Measurements from ENCODE around the gene DOCK10.
"Not testable (repeated sequence)": the region's sequence is repeated elsewhere in the genome, so short reads cannot be mapped to it uniquely, and the experiment has no call there.

DOCK10 gene

DNA sequence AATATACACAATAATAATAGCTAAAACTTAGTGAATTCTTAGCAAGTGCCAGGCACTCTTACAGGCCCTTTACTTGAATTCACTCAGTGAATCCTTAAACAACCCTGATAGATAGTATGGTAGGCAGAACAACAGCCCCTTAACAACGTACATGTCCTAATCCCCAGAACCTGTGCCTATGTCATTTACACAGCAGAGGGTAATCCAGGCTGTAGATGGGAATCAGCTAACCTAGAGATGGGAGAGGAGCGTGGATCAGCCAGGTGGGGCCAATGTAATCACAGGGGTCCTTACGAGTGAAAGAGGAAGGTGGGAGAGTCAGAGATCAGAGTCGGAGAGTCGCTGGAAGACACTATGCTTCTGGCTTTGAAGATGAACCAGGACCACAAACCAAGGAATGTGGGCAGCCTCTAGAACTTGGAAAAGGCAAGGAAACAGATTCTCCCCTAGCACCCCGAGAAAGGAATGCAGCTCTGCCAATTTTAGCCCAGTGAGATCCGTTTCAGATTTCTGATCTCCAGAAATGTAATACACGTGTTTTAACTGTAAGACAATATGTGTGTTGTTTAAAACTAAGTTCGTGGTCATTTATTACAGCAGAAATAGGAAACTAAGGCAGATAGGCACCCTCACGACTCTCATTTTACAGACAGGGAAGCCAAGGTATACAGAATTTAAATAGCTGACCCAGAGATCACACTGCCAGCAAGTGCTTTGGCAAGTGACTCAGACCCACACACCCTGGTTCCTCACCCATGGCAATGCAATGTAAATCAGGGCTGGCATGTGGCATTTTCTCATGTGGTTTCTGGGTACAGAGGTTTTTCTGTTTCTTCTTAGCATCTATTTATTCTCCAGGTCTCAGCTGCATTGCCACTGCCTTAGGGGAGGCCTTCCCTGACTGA, 68.9 kb downstream of the DOCK10 start:
- no peak for DNase-seq

DNA sequence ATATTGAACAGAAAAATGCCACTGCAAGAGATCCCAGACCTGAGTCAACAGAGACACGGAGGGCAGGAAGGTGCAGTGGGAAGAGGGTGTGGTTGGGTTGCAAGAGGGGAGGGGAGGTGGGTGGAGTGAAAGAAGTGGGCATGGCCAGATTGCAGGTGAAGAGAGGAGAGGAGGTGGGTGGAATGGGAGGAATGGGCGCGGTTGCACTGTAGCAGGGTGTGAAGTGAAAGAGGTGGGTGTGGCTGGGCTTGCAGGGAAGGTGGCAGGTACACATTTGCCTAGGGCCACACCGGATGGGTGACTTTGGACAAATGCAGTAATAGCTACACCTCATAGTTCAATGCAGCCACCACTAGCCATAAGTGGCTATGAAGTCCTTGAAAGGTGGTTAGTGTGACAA, 71.1 kb downstream of the DOCK10 start:
- DNase-seq = no peak

GRCh38 chr2:224970311-224970710, 72.0 kb downstream of the DOCK10 start:
- DNase-seq = no peak

GRCh38 chr2:224969633-224970260, 72.5 kb downstream of the DOCK10 start:
- DNase-seq = no peak

GRCh38 chr2:224969095-224969494, 73.2 kb downstream of the DOCK10 start:
- DNase-seq = no peak

DNA sequence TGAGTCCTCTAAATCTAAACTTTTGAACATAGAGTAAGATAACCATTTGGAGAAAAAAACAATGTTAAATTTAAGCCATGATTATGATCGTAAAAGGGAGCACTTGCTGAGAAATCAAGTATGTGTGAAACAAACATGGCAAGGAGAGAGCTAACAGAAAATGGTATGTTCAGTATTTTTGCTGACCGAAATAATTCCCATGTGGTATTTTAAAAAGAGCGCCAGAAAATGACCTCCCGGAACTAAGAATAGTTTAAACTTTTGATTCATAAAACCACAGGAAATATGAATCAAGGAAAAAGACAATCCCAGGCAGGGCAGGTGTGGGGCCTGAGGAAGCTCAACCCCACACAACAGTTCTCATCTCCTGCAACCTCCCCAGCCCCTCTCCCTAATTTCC, 74.2 kb downstream of the DOCK10 start:
- DNase-seq = no peak

- peak; percentile 3 for DNase-seq
These were observed 75.7 kb downstream of the DOCK10 start for GRCh38 chr2:224966613-224967012.

- DNase-seq = no peak
These were observed 82.7 kb downstream of the DOCK10 start for GRCh38 chr2:224959556-224959955.

DNA sequence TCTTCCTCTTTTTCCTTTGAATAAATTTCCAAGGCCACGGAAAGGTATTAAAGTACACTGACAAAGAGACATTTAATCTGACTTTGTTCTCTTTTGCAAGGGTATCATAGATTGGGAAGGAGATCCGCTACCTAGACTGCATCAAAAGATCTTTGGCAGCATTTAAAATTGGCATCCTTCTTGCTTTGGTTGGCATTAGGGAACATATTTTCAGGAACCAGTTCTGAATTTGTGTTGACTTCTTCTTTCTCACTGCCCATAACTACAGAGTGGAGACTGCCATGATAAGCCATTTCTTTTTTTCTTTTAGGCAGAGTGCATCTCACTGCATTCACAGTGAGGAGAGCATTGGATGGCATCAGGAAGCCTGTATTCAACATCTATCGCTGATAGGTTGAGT, 83.4 kb downstream of the DOCK10 start:
- DNase-seq = no peak

- no peak for DNase-seq
These were observed 83.8 kb downstream of the DOCK10 start for GRCh38 chr2:224958462-224958857.

DNA sequence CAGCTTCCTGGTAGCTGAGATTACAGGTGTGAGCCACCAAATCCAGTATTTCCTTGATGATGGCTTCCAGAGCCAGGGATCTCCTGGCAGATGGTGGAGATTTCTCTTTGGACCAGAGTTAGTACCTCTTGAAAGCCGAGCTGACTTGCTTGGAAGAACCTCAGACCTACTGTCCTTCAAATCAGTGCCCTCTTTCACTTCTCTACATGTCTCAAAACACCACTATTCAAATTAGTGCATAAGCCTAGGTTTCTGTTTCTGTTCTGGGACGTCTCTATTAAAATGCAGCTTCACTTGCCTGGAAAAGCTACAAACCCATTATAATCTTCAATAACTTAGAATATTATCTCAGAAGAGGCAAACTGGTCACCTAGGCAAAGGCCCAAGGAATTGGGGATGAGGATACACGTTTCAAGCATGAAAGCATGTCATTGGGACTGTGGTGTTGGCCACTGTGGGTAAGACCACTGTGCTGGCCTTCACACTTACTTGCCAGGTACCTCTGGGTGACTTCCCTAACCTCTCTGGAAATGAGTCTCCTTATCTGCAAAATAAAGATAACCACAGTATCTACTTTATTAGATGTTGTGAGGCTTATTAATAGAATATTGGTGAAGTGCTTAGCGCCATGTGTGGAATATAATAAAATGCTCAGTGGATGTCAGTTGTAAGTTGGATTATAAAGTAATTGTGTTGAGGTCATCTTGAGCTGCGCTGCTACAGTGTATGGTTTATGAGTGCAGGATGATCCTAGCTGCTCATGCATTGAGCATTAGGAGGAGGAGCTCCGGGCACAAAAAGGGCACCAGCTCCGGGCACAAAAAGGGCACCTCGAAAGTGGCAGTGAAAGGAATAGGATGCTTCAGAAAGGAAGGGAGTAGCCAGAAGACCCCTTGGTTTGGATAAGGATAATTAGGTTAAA, 84.5 kb downstream of the DOCK10 start:
- DNase-seq = no peak

- DNase-seq = no peak
These were observed 85.6 kb downstream of the DOCK10 start for GRCh38 chr2:224956706-224957105.

- peak; percentile 36 for DNase-seq
These were observed 87.3 kb downstream of the DOCK10 start for GRCh38 chr2:224954980-224955379.

DNA sequence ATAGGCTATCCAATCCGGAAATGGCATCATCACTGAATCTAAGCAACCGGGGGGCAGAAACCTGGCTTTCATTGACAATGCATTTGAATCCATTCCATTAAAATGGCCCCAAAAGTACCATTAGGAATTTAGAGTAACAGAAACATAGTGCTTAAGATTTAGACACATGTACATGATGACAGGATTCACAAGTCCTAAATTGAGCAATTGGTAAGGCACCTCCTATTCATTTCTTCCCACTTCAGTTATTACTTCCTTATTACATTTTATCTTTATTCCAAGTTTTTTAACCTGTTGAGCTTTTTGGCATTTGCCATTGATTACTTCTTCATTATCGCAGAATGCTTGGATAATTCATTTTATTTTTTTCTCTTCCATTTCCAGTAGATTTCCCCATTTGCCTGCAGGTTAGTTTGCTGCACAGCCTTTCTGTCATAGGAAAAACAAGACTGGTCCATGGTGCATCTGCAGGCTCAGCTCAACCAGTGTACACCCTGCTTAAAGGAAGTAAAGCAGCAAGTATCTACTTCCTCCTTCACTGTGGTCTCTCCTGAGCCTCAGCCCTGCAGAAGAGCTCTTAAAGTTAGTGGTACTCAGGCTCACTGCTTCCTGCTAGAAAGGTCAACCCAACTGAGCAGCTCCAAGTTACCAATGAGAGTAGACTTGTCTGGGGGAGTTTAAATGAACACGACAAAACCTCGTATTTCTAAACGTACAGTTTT, 89.2 kb downstream of the DOCK10 start:
- DNase-seq = no peak

DNA sequence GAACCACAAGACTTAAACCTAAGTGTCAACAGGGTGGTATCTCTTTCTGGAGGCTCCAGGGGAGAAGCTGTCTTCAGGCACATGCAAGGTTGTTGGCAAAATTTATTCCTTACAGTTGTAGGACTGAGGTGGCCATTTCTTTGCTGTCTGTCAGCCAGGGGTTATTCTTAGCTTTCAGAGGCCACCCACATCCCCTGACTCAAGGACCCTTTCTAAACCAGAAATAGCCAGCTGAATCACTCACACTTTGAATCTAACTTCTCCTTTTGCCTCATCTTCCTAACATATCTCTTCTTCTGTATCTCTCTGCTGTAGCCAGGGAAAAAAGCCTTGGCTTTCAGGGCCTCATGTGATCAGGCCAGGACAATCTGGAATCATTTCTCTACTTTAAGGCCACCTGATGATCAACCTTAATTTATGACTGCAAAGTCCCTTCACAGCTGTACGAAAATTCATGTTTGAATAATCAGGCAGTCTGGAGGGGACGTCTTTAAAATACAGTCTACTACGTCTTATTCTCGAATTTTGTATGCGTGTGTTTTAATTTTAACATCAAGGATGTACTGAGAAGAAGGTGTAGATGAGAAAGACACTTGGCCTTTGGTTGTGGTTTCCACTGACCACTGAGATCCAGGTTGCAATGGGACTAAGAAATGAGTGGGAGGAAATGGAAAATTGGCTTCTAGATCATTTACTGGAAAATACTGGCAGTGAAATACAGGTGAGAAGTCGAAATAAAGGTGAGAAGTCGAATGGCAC, 90.4 kb downstream of the DOCK10 start:
- no peak for DNase-seq

DNA sequence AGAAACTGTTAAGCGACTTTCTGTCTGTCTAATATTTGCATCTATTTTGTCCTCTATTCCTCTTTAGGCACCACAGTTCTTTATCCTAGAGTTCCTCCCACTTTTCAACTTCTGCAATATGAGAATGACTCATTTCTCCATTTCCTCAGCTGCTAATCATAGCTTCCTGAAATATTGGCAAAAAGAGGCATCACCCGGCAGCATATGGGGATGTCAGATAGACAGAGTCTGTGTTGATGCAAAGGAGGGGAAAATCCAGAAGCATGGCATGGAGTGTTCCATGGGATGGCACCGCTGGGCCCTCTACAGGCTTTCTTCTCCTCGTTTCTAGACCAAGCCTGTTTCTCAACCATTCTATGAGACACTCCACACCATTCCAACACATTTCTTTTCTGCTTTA, 93.4 kb downstream of the DOCK10 start:
- DNase-seq = no peak

DNA sequence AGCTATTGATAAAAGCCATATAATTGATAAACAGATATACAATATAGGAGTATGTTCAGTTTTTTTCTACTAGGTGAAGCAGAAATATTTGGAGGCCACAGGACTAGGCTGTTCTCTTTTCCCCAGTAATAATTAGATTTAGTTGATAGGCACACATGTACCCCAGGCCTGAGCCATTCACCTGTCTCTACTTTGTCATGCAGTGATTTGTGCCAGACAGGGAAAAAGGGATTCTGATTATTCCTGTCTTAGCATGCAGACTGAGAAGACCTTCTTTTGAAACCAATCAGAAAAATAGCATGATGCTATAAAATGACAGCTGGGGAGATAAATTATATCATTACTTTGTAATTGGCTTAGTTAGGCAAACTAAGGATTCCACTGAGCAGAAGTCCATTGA, 94.3 kb downstream of the DOCK10 start:
- no peak for DNase-seq

DNA sequence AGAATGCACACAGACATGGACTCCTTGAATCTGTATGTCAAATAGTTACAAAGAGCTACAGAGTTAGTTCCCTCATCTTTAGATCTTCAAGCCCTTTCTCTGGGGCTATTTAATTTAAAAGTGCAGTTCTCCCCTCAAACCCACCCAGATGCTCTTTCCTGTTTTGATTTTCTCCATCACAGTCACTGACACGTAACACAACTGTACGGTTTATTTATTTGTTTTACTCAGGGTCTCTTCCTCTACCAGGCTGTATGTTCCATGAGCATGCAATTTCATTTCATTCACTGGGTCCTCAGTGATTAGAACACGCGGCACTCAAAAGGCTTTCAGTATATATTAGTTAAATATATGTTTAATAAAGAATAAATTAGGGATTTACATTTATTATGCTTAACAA, 94.7 kb downstream of the DOCK10 start:
- DNase-seq = no peak

DNA sequence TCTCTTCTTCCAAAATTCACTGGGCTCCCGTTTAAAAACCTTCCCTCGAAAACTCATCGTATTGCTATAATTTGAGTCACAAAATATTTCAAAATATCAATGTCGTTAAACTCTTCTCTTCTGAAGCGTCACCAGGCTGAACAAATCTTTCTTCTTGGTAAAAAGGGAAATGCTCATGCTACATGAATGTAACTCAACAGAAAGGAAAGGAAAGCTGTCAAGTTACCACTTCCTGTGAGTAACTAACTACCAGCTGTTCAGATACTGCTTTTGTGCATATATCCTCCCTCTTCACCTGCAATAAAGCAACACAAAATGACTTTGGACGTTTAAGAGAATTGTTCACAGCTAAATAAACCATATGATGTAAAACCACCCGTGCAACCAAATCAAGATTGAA, 95.4 kb downstream of the DOCK10 start:
- no peak for DNase-seq

DNA sequence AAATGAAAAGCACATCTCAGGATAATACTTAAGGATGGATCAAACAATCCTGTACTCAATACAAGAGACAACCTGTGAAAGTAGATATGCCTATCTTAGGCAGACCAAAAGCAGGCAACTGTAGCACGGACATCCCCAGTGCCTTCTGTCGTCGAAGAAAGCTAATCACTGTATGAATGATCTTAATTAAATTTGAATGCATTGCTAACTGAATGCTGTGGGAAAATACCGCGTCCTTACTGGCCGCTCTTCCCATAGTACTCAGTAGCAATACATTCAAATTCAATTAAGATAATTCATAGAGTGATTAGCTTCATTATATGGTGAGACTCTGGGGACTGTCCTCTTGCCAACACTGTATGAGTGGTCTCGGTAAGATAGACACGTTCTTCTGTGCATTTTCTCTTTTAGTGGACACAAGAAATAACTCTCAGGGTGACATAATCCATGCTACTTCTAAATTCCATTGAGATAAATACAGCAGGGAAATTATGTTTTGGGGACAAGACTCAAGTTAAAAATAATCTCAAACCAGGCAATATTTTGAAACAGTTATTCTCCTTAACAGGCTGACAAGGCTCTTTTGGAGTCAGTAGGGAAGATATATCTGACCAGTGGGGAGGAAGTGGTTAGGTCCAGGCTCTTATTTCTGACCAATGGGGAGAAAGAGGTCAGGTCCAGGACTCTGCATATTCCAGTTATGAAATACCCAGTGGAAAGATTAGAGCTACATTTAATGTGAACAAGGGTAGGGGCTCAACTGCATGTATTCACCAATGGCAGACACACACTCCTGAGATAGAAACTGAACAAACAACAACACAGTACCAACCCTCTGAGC, 97.3 kb downstream of the DOCK10 start:
- no peak for DNase-seq

- DNase-seq = not testable (repeated sequence)
These were observed 98.6 kb downstream of the DOCK10 start for GRCh38 chr2:224943601-224944041.
